GM13976 (cell line): ENCODE results near the gene WNK4.

ENCODE experiments used
- DNase-seq: peaks from one replicate; pipeline ENCODE4 v3.0.0; 2012; ENCODE audit warnings: low spot score
- in situ Hi-C: fragments of 300-500 bp; cut with MboI; formaldehyde crosslinking; loops from one replicate; pipeline ENCODE4 v1.12.0; 2022; ENCODE audit warnings: low sequenced_read_pairs, mixed read lengths, inconsistent platforms; ENCODE audit not compliant: unreplicated experiment
- TF ChIP-seq, protein P1 (sequence below): IDR thresholded peaks from 2 replicates; pipeline ENCODE4 v1.5.1; 2012; ENCODE audit warnings: borderline replicate concordance, mild to moderate bottlenecking; ENCODE audit not compliant: insufficient read depth; ENCODE audit errors: extremely low read depth, missing control alignments, control extremely low read depth

Gene WNK4

DNA sequence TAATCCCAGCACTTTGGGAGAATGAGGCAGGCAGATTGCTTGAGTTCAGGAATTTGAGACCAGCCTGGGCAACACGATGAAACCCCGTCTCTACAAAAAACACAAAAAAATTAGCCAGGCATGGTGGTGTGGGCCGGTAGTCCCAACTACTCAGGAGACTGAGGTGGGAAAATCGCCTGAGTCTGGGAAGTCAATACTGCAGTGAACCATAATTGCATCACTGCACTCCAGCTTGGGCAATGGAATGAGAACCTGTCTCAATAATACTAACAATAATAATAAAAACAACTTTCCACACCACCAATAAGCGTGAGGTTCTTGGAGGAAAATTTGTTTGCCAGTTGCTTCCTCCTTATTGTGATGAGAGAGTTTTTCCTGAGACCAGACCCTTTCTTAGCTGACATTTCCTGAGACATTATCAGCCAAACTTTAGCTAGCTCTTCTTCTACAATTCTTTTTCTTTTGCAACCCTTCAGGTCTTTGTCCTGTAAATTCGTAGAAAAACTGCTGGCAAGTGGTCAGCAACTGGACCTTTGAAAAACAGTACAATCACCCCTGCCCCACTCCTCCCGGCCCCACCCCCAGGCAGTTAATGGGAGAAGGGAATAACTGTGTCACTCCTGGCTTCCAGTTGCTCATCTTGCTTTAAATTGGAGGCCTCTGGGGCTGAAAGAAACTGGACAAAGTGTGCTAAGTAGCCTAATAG, 32.1 kb upstream of the WNK4 start:
- in situ Hi-C loops = no loop called here
- TF ChIP-seq, protein P1, sequence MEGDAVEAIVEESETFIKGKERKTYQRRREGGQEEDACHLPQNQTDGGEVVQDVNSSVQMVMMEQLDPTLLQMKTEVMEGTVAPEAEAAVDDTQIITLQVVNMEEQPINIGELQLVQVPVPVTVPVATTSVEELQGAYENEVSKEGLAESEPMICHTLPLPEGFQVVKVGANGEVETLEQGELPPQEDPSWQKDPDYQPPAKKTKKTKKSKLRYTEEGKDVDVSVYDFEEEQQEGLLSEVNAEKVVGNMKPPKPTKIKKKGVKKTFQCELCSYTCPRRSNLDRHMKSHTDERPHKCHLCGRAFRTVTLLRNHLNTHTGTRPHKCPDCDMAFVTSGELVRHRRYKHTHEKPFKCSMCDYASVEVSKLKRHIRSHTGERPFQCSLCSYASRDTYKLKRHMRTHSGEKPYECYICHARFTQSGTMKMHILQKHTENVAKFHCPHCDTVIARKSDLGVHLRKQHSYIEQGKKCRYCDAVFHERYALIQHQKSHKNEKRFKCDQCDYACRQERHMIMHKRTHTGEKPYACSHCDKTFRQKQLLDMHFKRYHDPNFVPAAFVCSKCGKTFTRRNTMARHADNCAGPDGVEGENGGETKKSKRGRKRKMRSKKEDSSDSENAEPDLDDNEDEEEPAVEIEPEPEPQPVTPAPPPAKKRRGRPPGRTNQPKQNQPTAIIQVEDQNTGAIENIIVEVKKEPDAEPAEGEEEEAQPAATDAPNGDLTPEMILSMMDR = no peak
- no peak for DNase-seq

DNA sequence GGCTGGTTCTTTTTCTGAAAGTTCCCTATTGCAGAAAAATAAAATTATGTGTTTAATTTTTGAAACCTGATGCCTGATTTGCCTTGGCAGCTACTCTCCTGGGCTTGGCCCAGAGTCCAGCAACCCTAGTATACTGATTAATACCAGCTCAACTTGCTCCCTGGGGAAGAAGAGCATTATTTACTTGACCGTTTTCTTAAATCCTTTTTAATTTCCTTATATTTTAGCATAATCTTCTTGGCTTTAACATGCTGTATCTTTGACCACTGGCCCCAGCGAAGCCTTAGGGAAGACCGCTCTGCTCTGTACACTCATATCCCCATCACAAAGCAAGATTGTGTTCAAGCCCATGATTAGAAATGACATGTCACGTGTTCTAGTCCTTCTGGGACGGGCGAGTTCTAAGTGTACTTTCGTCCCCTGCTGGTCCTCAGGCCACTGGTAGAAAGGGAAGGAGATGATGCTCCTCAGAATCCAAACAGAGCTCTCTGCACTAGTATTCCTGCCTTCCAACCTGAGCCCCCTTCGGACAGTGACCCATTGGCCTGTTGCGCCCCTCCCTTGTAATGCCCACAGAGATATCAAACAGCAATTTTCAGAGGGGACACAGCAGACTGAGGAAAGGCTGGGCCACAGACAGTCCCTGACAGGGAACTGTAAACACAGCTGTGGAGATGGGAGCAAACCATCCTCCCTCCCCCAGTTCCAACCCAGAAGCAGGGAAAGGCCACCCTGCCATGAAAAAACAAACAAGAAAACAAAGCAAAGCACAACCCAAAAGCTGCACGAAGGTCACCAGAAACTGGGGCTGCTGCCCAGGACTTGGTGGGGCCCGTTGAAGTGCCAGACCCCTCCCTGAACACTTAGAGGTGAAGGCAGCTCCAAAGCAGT, 31.3 kb upstream of the WNK4 start:
- no peak for DNase-seq
- in situ Hi-C loops = no loop called here

DNA sequence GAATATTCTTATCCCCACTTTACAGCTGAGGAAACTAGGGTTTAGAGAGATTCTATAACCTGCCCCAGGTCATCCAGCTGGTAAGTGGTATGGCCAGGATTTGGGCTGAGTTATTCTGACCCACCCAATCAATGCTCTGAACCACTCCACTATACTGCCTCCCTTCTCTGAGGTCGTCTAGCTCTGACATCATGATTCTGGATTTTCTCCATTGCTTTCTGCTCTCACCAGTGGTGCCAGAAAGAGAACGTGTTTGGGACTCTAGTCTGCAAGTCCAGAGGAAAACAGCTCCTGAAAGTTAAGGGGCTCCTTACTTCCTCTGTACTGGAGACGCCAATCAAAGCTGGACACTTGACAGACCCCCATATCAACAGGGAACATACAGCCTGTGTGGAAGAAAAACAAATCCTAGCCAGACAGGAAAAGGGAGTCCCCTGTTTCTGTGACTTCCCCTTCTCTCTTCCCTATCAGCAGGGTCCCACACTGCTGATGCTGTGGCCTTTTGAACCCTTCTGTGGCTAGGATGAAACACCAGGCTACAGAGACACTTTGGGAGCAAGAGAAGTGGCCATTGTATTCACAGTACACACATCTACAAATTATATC, 29.6 kb upstream of the WNK4 start:
- TF ChIP-seq, protein P1 = no peak
- in situ Hi-C loops = no loop called here
- DNase-seq = no peak

More for the DNA sequence above, 31.3 kb upstream of the WNK4 start:
- TF ChIP-seq, protein P1 = no peak

DNA sequence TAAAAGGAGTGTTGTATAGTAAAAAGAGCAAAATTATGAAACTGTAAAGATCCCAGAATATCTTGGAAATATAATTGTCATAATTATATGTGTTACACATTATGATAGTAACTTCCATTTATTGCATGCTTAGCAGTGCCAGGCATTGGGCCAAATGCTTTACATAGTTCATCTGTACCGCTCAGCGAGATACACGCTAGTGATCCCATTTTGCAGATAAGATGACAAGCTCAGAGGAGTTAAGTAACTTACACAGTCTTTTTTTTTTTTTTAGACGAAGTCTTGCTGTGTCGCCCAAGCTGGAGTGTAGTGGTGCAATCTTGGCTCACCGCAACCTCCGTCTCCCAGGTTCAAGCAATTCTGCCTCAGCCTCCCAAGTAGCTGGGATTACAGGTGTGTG, 28.8 kb upstream of the WNK4 start:
- in situ Hi-C loops = no loop called here
- no peak for DNase-seq
- TF ChIP-seq, protein P1 = no peak

DNA sequence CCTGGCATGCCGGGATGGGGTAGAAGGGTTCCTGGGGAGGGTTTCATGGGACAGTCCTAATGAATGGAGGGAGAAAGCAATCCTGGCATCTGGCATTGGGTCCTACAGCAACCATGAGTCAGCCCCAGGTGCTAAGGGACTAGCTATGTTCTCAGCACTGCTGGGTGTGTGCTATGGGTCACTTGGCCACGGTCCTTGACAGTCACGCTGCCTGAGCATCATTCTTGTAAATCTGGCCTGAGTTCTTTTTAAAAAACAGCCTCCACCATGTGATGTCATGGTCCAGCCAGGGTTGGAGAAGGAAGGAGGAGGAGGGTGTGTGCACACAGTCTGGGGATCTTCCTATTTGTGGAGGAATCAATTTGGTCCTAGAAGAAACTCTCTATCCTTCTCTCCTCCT, 25.6 kb upstream of the WNK4 start:
- no peak for DNase-seq

More for the DNA sequence above, 25.6 kb upstream of the WNK4 start:
- TF ChIP-seq, protein P1 = no peak
- in situ Hi-C loops = no loop called here
